ENCODE data around the gene CCDC18. TPM values are rescaled to one million over a fixed set of nuclear protein-coding genes. Genes with fewer than 3 reads are reported as not detected.

CCDC18 gene
- total and polyA plus RNA-seq, 4 experiments from 2014 or later, result 1.5 to 14.8 (median 7.4) TPM

Other genes starting within 250 kb of the CCDC18 start
- 10 to 100 TPM; 14.5 to 15.8 TPM for gene DIPK1A, start 219.3 kb upstream of the CCDC18 start, total RNA-seq
- 10 to 100 TPM; 24.0 to 29.1 TPM for gene DIPK1A, start 219.3 kb upstream of the CCDC18 start, polyA plus RNA-seq
- gene MTF2, start 101.4 kb upstream of the CCDC18 start, total RNA-seq, result 10 to 100 TPM; 46.5 to 47.4 TPM
- 10 to 100 TPM; 68.4 to 74.0 TPM for gene MTF2, start 101.4 kb upstream of the CCDC18 start, polyA plus RNA-seq
- 10 to 100 TPM; 60.1 to 60.8 TPM for gene TMED5, start 311 bp upstream of the CCDC18 start, total RNA-seq
- gene TMED5, start 311 bp upstream of the CCDC18 start, polyA plus RNA-seq, result 10 to 100 TPM; 23.2 to 36.5 TPM
- gene DR1, start 165.2 kb downstream of the CCDC18 start, total RNA-seq, result 10 to 100 TPM; 71.8 to 71.9 TPM
- gene DR1, start 165.2 kb downstream of the CCDC18 start, polyA plus RNA-seq, result 10 to 100 TPM; 64.0 to 71.8 TPM